ENCODE data around the gene SETDB1.

The SETDB1 gene

DNA sequence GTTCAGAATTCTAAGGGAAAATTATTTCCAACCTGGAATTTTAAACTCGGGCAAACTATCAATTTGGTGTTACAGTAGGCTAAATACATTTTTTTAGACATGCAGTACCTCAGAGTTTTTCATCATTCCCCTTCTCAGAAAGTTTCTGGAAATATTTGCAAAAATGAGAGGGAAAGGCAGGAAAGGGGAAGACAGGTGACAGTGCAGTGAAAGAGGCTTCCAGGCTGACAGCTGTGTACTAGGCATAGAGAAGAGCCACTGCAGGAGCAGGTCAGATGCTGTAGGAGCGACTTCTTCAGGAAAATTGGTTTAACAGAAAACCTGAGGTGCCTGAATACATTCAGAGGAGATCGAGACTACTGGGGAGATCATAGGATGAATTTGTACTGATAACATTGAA, 28.5 kb downstream of the SETDB1 start:
- TF ChIP-seq, protein P1, sequence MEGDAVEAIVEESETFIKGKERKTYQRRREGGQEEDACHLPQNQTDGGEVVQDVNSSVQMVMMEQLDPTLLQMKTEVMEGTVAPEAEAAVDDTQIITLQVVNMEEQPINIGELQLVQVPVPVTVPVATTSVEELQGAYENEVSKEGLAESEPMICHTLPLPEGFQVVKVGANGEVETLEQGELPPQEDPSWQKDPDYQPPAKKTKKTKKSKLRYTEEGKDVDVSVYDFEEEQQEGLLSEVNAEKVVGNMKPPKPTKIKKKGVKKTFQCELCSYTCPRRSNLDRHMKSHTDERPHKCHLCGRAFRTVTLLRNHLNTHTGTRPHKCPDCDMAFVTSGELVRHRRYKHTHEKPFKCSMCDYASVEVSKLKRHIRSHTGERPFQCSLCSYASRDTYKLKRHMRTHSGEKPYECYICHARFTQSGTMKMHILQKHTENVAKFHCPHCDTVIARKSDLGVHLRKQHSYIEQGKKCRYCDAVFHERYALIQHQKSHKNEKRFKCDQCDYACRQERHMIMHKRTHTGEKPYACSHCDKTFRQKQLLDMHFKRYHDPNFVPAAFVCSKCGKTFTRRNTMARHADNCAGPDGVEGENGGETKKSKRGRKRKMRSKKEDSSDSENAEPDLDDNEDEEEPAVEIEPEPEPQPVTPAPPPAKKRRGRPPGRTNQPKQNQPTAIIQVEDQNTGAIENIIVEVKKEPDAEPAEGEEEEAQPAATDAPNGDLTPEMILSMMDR (IDR thresholded peaks at IDR 0.05), result no peak
- Histone ChIP-seq H3K27me3 (ENCODE audit: control insufficient read depth, insufficient read depth, low read length) (no peaks in the 10 kb centered on the region), H3K79me2 (no peaks in the 10 kb centered on the region), H3K9ac (no peak overlapping the region), H3K4me1 (no peaks in the 10 kb centered on the region), H3K9me3 (ENCODE audit: control insufficient read depth, low read length) (no peaks in the 10 kb centered on the region), H3K27ac (no peak overlapping the region), H2AFZ (no peak overlapping the region), H3K4me3 (ENCODE audit: low read depth, low read length) (no peak overlapping the region), H3K4me2 (ENCODE audit: low read length) (no peak overlapping the region), H3K36me3 (ENCODE audit: control insufficient read depth, insufficient read depth, low read length) (no peaks in the 10 kb centered on the region)

DNA sequence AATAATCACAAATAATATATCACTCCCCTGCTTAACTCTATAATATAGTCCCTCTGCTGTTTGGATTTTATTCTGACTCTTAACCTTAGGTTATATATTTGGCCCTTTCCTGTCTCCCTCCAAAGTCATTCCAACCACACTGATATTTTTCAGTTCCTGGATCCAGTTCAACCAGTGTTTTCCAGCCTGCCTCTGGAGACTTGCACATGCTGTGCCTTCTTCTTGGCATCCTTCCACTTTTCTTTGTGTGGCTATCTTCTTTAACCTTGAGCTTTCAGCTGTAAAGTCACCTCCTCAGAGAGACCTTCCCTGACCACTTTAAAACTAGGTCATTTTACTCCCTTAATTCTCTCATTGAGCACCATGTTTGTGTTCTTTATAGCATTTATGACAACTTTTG, 29.1 kb downstream of the SETDB1 start:
- Histone ChIP-seq H3K4me3 (ENCODE audit: low read depth, low read length) (no peak overlapping the region), H3K36me3 (ENCODE audit: control insufficient read depth, insufficient read depth, low read length) (no peaks in the 10 kb centered on the region), H3K4me2 (ENCODE audit: low read length) (no peak overlapping the region), H3K9ac (no peak overlapping the region), H3K27me3 (ENCODE audit: control insufficient read depth, insufficient read depth, low read length) (no peaks in the 10 kb centered on the region), H2AFZ (no peak overlapping the region), H3K9me3 (ENCODE audit: control insufficient read depth, low read length) (no peaks in the 10 kb centered on the region), H3K27ac (no peak overlapping the region), H3K4me1 (no peaks in the 10 kb centered on the region), H3K79me2 (no peaks in the 10 kb centered on the region)
- TF ChIP-seq, protein P1 (IDR thresholded peaks at IDR 0.05), result no peak

DNA sequence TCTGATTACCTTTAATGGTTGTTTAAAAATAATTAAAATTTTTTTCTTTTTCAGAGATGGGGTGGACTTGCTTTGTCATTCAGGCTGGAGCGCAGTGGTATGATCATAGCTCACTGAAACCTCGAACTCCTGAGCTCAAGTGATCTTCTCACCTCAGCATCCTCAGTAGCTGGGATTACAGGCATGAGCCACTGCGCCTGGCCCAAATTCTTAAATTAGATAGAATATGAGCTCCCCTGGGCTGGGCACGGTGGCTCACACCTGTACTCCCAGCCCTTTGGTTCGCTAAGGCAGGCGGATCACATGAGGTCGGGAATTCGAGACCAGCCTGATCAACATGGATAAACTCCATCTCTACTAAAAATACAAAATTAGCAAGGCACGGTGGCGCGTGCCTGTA, 31.5 kb downstream of the SETDB1 start:
- Histone ChIP-seq H3K4me3 (ENCODE audit: low read depth, low read length) (no peak overlapping the region), H3K9me3 (ENCODE audit: control insufficient read depth, low read length) (no peaks in the 10 kb centered on the region), H3K27ac (no peak overlapping the region), H2AFZ (no peak overlapping the region), H3K9ac (no peak overlapping the region), H3K79me2 (no peaks in the 10 kb centered on the region), H3K4me2 (ENCODE audit: low read length) (no peak overlapping the region), H3K36me3 (ENCODE audit: control insufficient read depth, insufficient read depth, low read length) (no peaks in the 10 kb centered on the region), H3K27me3 (ENCODE audit: control insufficient read depth, insufficient read depth, low read length) (no peaks in the 10 kb centered on the region), H3K4me1 (no peaks in the 10 kb centered on the region)
- TF ChIP-seq, protein P1 (IDR thresholded peaks at IDR 0.05), result no peak

DNA sequence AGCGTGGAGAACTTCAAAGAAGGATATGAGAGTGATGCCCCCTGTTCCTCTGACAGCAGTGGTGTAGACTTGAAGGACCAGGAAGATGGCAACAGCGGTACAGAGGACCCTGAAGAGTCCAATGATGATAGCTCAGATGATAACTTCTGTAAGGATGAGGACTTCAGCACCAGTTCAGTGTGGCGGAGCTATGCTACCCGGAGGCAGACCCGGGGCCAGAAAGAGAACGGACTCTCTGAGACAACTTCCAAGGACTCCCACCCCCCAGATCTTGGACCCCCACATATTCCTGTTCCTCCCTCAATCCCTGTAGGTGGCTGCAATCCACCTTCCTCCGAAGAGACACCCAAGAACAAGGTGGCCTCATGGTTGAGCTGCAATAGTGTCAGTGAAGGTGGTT, 34.5 kb downstream of the SETDB1 start:
- no peak overlapping the region for H3K27ac ChIP-seq
- no peak overlapping the region for H3K4me3 ChIP-seq (ENCODE audit: low read depth, low read length)
- H2AFZ ChIP-seq, result no peak overlapping the region
- H3K36me3 ChIP-seq (ENCODE audit: control insufficient read depth, insufficient read depth, low read length), result no peaks in the 10 kb centered on the region
- no peaks in the 10 kb centered on the region for H3K4me1 ChIP-seq
- H3K27me3 ChIP-seq (ENCODE audit: control insufficient read depth, insufficient read depth, low read length), result no peaks in the 10 kb centered on the region
- no peak overlapping the region for H3K4me2 ChIP-seq (ENCODE audit: low read length)
- no peak overlapping the region for H3K9ac ChIP-seq
- TF ChIP-seq, protein P1 (IDR thresholded peaks at IDR 0.05), result no peak
- H3K9me3 ChIP-seq (ENCODE audit: control insufficient read depth, low read length), result no peaks in the 10 kb centered on the region
- no peaks in the 10 kb centered on the region for H3K79me2 ChIP-seq

DNA sequence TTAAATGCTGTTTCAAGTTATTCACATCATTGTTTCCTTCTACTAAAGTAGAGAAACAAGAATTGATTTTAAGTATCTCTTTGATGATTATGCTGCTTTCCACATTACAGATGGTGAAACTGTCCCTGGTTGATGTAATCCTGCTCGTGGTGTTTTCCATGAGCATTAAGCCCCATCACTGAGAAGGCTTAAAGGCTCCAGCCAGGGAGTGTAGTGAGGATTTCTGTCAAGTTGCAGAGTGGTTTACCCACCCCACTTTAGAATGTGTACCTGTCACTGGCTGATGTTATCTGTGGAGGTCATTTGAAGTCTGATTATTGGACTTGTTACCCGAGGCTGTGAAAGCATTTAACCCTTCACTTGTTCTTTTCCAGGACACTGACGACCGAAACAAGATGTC, 35.6 kb downstream of the SETDB1 start:
- TF ChIP-seq, protein P1 (IDR thresholded peaks at IDR 0.05), result no peak
- no peak overlapping the region for H3K4me3 ChIP-seq (ENCODE audit: low read depth, low read length)
- H3K27me3 ChIP-seq (ENCODE audit: control insufficient read depth, insufficient read depth, low read length), result no peaks in the 10 kb centered on the region
- H3K4me2 ChIP-seq (ENCODE audit: low read length), result no peak overlapping the region
- H3K36me3 ChIP-seq (ENCODE audit: control insufficient read depth, insufficient read depth, low read length), result no peaks in the 10 kb centered on the region
- H3K79me2 ChIP-seq, result no peaks in the 10 kb centered on the region
- H3K9ac ChIP-seq, result no peak overlapping the region
- no peak overlapping the region for H3K27ac ChIP-seq
- H3K9me3 ChIP-seq (ENCODE audit: control insufficient read depth, low read length), result no peaks in the 10 kb centered on the region
- no peaks in the 10 kb centered on the region for H3K4me1 ChIP-seq
- H2AFZ ChIP-seq, result no peak overlapping the region
